Measurements from ENCODE around the gene IFI6. TPM values are rescaled to one million over a fixed set of nuclear protein-coding genes. Genes with fewer than 3 reads are reported as not detected.

The IFI6 gene
- total RNA-seq, 4 donors from 2014 or later = 28.4 to 420 (median 77.5) TPM

DNA sequence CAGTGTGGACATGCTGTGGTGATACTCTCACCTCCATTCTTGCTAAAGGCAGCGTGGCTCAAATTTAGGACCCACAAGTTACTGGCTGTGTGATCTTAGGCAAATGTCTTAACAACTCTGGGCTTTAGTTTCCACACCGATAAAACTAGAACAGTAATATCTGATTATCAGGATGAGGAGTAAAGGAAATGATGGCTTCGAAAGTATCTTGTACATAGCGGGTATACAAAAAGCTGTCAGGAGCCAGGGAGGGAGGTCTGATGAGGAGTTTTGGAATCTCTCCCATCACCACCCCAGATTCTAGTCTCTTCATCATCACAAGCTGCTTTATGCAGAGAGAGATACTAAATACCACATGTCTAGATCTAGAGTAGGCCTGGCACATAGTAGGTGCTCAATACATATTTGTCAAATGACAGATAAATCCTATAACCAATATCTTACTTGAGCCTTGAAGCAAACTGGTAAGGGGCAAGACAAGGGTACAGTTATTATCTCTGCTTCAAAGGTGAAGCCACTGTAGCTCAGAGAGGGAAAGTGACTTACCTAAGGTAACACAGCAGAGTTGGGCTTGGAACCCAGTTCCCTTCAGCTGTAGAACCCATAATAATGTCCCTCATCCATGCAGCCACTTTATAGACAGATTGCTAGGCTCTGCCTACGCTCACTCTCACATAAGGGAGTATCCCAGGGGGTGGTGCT lies 27.5 kb downstream of the IFI6 start:
- TF ChIP-seq, protein P1, sequence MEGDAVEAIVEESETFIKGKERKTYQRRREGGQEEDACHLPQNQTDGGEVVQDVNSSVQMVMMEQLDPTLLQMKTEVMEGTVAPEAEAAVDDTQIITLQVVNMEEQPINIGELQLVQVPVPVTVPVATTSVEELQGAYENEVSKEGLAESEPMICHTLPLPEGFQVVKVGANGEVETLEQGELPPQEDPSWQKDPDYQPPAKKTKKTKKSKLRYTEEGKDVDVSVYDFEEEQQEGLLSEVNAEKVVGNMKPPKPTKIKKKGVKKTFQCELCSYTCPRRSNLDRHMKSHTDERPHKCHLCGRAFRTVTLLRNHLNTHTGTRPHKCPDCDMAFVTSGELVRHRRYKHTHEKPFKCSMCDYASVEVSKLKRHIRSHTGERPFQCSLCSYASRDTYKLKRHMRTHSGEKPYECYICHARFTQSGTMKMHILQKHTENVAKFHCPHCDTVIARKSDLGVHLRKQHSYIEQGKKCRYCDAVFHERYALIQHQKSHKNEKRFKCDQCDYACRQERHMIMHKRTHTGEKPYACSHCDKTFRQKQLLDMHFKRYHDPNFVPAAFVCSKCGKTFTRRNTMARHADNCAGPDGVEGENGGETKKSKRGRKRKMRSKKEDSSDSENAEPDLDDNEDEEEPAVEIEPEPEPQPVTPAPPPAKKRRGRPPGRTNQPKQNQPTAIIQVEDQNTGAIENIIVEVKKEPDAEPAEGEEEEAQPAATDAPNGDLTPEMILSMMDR (IDR thresholded peaks at IDR 0.05; ENCODE audit: low read depth) = no peak

DNA sequence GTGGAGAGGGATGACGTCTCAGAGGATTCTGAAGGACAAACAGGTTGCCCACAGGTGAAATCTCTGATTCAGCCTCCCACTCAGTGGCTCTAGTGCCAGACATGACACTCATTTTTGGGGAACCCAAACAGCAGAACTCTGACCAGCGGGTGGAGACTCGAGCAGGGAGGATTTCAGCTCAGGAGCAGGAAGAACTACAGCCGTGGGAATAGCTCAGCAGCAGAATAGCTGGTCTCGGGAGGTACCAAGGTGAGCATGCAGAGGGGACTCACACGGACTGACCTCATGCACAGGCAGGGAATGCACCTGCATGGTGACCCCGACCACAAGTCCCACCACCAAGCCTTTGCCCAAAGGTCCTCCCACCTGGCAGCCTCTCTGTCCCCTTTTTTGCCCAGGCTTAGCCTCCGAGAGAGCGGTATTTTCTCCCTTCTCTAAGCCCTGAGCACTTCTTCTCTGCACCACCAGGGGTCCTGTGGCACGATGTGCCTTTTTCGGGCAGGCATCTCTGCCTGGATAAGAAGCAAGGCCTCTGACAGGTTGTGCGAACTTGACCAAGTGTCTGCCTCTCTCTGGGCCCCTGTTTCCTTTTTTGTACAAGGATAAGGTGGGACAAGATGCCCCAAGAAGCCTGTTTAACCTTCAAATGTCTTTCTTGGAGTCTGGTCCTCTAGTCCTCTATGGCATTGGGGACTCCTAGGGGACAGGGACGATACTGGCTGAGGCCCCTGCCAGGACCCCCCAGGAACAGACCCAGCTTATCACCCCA lies 28.2 kb downstream of the IFI6 start:
- TF ChIP-seq, protein P1 (IDR thresholded peaks at IDR 0.05; ENCODE audit: low read depth) = no peak

DNA sequence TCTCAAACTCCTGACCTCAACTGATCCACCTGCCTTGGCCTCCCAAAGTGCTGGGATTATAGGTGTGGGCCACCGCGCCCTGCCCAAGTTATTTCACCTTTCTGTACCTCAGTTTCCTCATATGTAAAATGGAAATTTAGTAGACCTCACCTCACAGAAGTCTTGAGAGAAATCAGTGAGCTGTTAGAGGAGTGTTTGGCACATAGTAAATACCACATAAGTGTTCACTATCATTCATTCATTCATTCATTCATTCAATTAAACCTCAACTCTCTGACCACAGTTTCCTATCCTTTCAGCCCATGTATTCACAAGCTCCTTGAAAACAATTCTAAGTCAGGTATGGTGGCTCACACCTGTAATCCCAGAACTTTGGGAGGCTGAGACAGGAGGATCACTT lies 33.2 kb downstream of the IFI6 start:
- TF ChIP-seq, protein P1 (IDR thresholded peaks at IDR 0.05; ENCODE audit: low read depth) = no peak

DNA sequence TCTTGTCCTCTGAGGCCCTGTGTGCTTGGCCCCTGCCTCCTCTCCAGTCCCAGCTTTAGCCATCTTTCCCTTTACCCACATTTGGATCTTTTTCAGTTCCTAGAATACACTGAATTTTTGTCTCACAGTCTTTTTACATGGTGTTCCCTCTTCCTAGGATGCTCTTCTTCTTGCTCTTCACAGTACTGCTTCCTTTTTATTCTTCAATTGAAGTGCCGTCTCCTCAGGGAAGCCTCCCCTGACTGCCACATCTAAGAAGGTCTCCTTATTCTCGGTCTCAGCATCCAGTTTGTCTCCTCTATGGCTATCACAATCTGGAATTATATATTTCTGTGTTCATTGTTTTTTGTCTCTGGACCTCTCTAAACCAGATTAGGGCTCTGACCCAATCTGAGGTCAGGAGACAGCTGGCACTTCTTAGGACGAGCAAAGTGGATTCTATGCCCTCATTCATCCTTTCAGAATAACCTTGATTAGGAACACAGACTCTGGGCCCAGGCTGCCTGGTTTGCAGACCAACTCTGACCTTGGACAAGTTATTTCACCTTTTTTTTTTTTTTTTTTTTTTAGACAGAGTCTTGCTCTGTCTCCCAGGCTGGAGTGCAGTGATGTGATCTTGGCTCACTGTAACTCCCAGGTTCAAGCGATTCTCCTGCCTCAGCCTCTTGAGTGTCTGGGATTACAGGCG lies 33.8 kb downstream of the IFI6 start:
- TF ChIP-seq, protein P1 (IDR thresholded peaks at IDR 0.05; ENCODE audit: low read depth) = no peak

DNA sequence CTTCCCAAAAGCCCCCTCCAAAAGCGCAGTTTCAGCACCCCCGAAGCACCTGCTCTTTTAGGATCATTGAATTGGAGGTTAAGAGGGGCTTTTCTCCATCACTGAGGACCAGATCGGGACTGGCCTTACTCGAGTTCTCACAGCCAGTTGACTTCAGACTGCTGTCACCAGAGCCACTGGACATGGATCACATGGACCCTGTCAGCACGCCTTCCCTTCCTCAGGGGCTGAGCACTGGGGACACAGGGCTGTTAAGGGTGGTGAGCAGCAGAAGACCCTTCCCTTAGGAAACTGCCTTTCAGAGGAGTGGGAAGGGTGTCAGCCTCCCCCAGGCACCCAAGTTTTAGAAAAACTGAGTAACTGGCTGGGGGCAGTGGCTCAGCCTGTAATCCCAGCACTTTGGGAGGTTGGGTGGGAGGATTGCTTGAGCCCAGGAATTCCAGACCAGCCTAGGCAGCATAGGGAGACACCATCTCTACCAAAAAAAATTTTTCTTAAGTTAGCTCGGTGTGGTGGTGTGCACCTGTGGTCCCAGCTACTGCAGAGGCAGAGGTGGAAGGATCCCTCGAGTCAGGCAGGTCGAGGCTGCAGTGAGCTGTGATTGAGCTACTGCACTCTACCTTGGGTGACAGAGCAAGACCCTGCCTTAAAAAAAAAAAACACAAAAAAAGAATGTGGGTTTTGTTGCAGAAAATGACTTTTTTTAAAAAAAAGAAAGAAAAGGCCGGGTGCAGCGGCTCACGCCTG lies 36.4 kb downstream of the IFI6 start:
- TF ChIP-seq, protein P1 (IDR thresholded peaks at IDR 0.05; ENCODE audit: low read depth) = no peak

DNA sequence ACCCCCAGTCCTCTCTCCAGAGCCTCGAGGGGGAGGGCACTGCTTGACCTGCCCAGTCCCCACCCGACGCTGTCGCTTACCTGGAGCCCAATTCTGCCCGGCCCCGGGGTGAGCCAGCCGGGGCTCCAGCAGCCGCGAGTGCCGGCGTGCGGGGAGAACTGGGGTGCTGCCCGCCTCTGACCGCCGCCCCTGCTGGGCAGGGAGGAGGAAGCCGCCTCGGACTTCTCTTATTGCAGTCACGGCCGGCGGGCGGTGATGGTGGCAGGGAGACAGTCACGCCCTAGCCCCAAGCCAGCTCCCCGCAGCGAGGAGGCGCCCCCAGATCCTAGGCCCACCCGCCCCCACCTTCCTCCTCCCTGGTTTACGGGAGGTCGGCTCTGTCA lies 37.0 kb downstream of the IFI6 start, which contains the start of gene FGR:
TSS of gene FGR (minus strand) at position 201 of the 383 bp plus-strand sequence. CDS start 11,269 bp downstream, outside the sequence.
- TF ChIP-seq, protein P1 (IDR thresholded peaks at IDR 0.05; ENCODE audit: low read depth) = no peak

All from subcutaneous adipose tissue (tissue), 4 donors.